WERI-Rb-1 (cell line): ENCODE results near the gene CEP76.

Experiments used
- DNase-seq: peaks from one replicate; pipeline ENCODE4 v3.0.0-alpha.2; 2020
- H3K27ac ChIP-seq: fragments of 250-450 bp; sonication (Bioruptor Pico); 2 replicates; pipeline ENCODE4 v1.5.1; 2020; ENCODE audit warnings: mild to moderate bottlenecking, moderate library complexity
- H3K27me3 ChIP-seq: fragments of 250-450 bp; sonication (Bioruptor Pico); 2 replicates; pipeline ENCODE4 v1.5.1; 2021; ENCODE audit warnings: mild to moderate bottlenecking, low read depth, moderate library complexity; ENCODE audit not compliant: insufficient read depth, severe bottlenecking
- H3K36me3 ChIP-seq: fragments of 250-450 bp; sonication (Bioruptor Pico); 2 replicates; pipeline ENCODE4 v1.5.1; 2020; ENCODE audit warnings: mild to moderate bottlenecking, moderate library complexity
- H3K4me3 ChIP-seq: 2 replicates; pipeline ENCODE4 v1.5.1; 2011; ENCODE audit warnings: low read depth, mild to moderate bottlenecking, control low read depth, low read length
- H3K9me3 ChIP-seq: fragments of 250-450 bp; sonication (Bioruptor Pico); 2 replicates; pipeline ENCODE4 v1.5.1; 2021; ENCODE audit warnings: mild to moderate bottlenecking, moderate library complexity; ENCODE audit not compliant: severe bottlenecking
- TF ChIP-seq, protein P1 (sequence below): IDR thresholded peaks from 2 replicates; pipeline ENCODE4 v1.5.1; 2011; ENCODE audit warnings: low read depth, mild to moderate bottlenecking, control low read depth, inconsistent platforms, low read length

CEP76 gene

DNA sequence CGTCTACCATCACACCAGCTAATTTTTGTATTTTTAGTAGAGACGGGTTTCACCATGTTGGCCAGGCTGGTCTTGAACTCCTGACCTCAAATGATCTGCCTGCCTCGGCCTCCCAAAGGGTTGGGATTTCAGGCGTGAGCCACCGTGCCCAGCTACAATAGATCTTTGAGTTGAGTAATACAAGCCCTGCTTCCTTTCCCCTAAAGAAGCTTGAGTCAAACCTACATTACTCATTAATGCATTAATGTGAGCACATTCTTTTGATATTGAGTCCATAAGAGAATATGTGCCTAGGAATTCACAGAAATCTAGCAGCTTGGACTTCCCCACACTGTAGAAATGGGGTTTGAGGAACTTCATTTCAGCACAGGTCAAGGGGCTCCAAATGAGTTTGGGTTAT is 39.9 kb upstream of the CEP76 start:
- no peaks in the 10 kb centered on the region for H3K27me3 ChIP-seq
- H3K27ac ChIP-seq = no peak overlapping the region
- no peaks in the 10 kb centered on the region for H3K36me3 ChIP-seq
- H3K4me3 ChIP-seq = no peak overlapping the region
- TF ChIP-seq, protein P1, sequence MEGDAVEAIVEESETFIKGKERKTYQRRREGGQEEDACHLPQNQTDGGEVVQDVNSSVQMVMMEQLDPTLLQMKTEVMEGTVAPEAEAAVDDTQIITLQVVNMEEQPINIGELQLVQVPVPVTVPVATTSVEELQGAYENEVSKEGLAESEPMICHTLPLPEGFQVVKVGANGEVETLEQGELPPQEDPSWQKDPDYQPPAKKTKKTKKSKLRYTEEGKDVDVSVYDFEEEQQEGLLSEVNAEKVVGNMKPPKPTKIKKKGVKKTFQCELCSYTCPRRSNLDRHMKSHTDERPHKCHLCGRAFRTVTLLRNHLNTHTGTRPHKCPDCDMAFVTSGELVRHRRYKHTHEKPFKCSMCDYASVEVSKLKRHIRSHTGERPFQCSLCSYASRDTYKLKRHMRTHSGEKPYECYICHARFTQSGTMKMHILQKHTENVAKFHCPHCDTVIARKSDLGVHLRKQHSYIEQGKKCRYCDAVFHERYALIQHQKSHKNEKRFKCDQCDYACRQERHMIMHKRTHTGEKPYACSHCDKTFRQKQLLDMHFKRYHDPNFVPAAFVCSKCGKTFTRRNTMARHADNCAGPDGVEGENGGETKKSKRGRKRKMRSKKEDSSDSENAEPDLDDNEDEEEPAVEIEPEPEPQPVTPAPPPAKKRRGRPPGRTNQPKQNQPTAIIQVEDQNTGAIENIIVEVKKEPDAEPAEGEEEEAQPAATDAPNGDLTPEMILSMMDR = no peak
- H3K9me3 ChIP-seq = no peaks in the 10 kb centered on the region
- DNase-seq = no peak

DNA sequence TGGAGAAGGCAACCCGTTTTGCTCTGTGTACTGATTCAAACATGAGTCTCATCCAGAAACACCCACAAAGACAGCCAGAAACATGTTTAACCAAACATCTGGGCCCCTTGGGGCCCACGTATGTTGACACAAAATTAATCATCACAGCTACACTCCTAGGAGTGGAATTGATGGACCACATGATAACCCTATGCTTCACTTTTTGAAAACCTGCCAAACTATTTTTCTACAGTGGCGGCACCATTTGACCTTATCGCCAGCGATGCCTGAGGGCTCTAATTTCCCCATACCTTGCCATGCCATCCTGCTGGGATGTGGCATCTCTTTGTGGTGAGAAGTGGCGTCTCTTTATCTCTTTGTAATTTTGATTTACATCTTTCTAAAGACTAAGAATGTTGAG is 38.8 kb upstream of the CEP76 start:
- TF ChIP-seq, protein P1 = no peak
- Histone ChIP-seq H3K27ac (no peak overlapping the region), H3K9me3 (no peaks in the 10 kb centered on the region), H3K27me3 (no peaks in the 10 kb centered on the region), H3K4me3 (no peak overlapping the region), H3K36me3 (no peaks in the 10 kb centered on the region)
- no peak for DNase-seq

DNA sequence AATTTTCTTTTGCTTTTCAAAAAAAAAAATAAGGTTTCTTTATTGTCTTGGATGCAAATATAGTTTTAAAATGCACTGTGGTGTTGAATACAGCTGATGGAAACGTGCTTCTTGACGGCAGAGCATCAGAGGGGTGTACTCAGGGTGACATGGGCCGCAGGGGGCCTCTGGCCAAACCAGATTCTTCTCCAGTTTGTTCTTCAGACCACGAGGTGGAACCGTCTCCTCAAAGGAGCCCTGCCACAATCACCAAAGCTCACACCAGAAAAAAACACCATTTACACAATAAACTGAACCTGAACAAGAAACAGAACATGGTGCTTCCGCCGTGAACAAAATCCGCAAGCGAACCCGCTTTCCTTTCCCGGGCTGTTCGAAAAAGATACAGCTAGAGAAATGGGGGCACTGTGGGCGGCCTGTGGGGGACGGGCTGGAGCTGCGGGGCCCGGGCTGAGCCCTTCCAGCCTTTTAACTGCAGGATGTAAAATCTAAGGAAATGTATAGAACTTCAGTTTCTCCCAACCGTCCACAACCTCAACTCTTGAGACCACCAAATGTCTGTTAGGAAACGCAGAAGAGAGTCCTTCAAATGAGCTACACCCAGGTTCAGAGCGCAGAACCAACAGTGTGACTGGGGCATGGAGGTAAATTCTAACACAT is 34.9 kb upstream of the CEP76 start:
- Histone ChIP-seq H3K27ac (no peak overlapping the region), H3K36me3 (no peaks in the 10 kb centered on the region), H3K27me3 (no peaks in the 10 kb centered on the region), H3K9me3 (no peaks in the 10 kb centered on the region), H3K4me3 (no peak overlapping the region)
- TF ChIP-seq, protein P1 = no peak
- no peak for DNase-seq

DNA sequence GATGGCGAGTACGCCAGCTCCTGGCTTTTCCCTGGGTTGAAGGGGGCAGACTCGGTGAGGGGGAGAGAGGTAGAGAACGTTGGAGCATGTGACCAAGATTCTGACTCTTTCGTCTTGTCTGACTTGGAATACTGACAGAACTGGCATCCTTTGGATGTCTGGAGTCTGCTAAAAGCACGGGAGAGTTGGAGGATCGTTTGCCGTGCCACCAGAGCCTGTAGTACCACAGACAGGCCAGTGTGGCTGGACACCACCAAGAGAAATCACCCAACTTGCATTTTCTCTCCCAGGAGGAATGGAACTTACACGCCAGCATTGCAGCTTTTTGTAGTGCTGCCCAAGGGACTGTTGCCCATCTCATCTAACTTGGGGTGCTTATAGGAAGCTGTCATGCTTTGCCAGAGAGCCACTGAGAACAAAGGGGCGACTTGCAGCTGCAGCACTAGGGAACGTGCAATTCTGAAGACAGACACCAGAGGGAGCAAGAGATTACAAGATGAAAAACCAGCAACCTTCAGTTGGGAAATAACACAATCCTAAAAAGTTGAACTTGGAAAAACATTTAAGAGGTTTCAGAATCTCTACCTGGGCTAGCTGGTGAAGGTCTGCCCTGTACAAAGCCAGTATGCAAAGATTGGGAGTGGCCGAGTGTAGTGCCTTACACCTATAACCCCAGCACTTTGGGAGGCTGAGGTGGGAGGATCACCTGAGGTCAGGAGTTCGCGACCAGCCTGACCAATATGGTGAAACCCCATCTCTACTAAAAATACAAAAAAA is 24.4 kb upstream of the CEP76 start:
- H3K27ac ChIP-seq = no peak overlapping the region
- no peaks in the 10 kb centered on the region for H3K27me3 ChIP-seq
- peak; percentile 61 for DNase-seq
- peaks cover 37% of the 10 kb centered on the region for H3K36me3 ChIP-seq
- no peak overlapping the region for H3K4me3 ChIP-seq
- H3K9me3 ChIP-seq = no peaks in the 10 kb centered on the region
- TF ChIP-seq, protein P1 = peak; percentile 74

DNA sequence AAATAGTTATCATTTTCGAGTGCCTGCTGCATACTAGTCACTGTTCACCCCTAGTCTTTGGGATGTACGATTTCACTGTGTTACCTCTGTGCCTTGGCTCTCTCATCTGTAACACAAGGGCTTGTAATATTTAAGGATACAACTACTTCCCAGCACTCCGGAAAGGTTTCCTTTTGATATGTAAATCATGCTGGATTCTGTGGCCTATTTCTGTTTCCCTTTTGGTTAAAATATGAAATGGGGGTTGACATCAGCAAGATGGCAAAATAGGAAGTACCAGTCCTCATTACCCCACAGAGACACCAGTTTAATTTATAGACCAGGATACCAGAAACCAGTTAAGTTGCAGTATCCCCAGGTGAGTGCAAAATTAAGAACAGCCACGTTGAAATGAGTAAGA is 23.8 kb upstream of the CEP76 start:
- H3K36me3 ChIP-seq = peaks cover 41% of the 10 kb centered on the region
- no peak overlapping the region for H3K27ac ChIP-seq
- H3K4me3 ChIP-seq = no peak overlapping the region
- H3K9me3 ChIP-seq = no peaks in the 10 kb centered on the region
- no peaks in the 10 kb centered on the region for H3K27me3 ChIP-seq
- DNase-seq = no peak
- TF ChIP-seq, protein P1 = no peak
